CD4-positive, CD25-positive, alpha-beta regulatory T cell (primary cell): Measurements from ENCODE around the gene OPCML. TPM values are rescaled to one million over a fixed set of nuclear protein-coding genes. Genes with fewer than 3 reads are reported as not detected.

Experiments used
- ATAC-seq, 2 donors: fragments of 150-1000 bp; cut with Tn5 transposase; one replicate each; pipeline ENCODE4 v1.10.0; 2021; ENCODE audit warnings: low read depth in 2 of 2, moderate number of reproducible peaks in 2 of 2, moderate library complexity in 1 of 2
- DNase-seq, 3 donors: peaks; one replicate each; pipeline versions ENCODE4 v3.0.0 to v3.0.0-alpha.2; 2012 to 2022; ENCODE audit warnings: mixed read lengths in 1 of 3
- H3K27ac ChIP-seq: one replicate; pipeline ENCODE4 v1.7.0; 2013; ENCODE audit warnings: mild to moderate bottlenecking, low read length; ENCODE audit not compliant: insufficient read depth, poor library complexity, severe bottlenecking
- H3K27me3 ChIP-seq: one replicate; pipeline ENCODE4 v1.7.0; 2013; ENCODE audit warnings: low read length; ENCODE audit not compliant: control insufficient read depth, insufficient read depth
- H3K36me3 ChIP-seq: one replicate; pipeline ENCODE4 v1.7.0; 2013; ENCODE audit warnings: mild to moderate bottlenecking, low read length, moderate library complexity; ENCODE audit not compliant: control insufficient read depth, insufficient read depth
- H3K4me1 ChIP-seq: 2 replicates; pipeline ENCODE4 v1.7.0; 2013; ENCODE audit warnings: mild to moderate bottlenecking, low read length; ENCODE audit not compliant: insufficient read depth, control insufficient read depth, poor library complexity, severe bottlenecking
- H3K4me3 ChIP-seq: one replicate; pipeline ENCODE4 v1.7.0; 2013; ENCODE audit warnings: low read depth, mild to moderate bottlenecking, low read length, moderate library complexity
- H3K9me3 ChIP-seq, 2 experiments: 1 replicate in 1 of 2; 2 replicates in 1 of 2; pipeline ENCODE4 v1.7.0; 2013; ENCODE audit warnings: low read length in 2 of 2, mild to moderate bottlenecking in 1 of 2, moderate library complexity in 1 of 2; ENCODE audit not compliant: control insufficient read depth in 2 of 2
- H3K27ac Mint-ChIP-seq, 3 donors: one replicate each; pipeline ENCODE4 v1.8.0; 2020 to 2022; ENCODE audit warnings: mild to moderate bottlenecking in 3 of 3, mixed read lengths in 3 of 3, moderate library complexity in 2 of 3
- H3K27me3 Mint-ChIP-seq: one replicate; pipeline ENCODE4 v1.8.0; 2022; ENCODE audit warnings: mild to moderate bottlenecking, mixed read lengths
- H3K36me3 Mint-ChIP-seq: one replicate; pipeline ENCODE4 v1.8.0; 2020; ENCODE audit warnings: mixed read lengths
- H3K4me1 Mint-ChIP-seq, 4 donors: one replicate each; pipeline ENCODE4 v1.8.0; 2020 to 2022; ENCODE audit warnings: mixed read lengths in 4 of 4, mild to moderate bottlenecking in 1 of 4
- H3K4me3 Mint-ChIP-seq, 4 donors: one replicate each; pipeline ENCODE4 v1.8.0; 2020 to 2022; ENCODE audit warnings: mild to moderate bottlenecking in 4 of 4, mixed read lengths in 4 of 4, moderate library complexity in 3 of 4
- H3K9me3 Mint-ChIP-seq, 7 donors: one replicate each; pipeline ENCODE4 v1.8.0; 2020 to 2022; ENCODE audit warnings: mixed read lengths in 7 of 7, mild to moderate bottlenecking in 3 of 7, moderate library complexity in 2 of 7
- polyA plus RNA-seq, 4 donors: library from polyadenylated mRNA; unstranded; fragments of 300-500 nt; fragmentation: Illumina TruSeq; gene quantifications; one replicate each; pipeline ENCODE4 v1.2.3, GENCODE V29; 2021
- total RNA-seq: library from RNA; stranded (reverse); gene quantifications from one replicate; pipeline ENCODE4 v1.2.3, GENCODE V29; 2022

OPCML gene
- total and polyA plus RNA-seq, 5 donors from 2014 or later: not detected

- Histone ChIP-seq H3K4me1 (no peaks in the 10 kb centered on the region), H3K27ac (no peak overlapping the region), H3K4me3 (no peak overlapping the region), H3K9me3 (no peaks in the 10 kb centered on the region), H3K36me3 (no peaks in the 10 kb centered on the region), H3K27me3 (no peaks in the 10 kb centered on the region)
- H3K36me3 Mint-ChIP-seq: no peaks in the 10 kb centered on the region
- DNase-seq (no peak), ATAC-seq (no peak)
- no peaks in the 10 kb centered on the region for H3K4me1 Mint-ChIP-seq
- peaks cover 0 to 7% (median 3%) of the 10 kb centered on the region in 7 donors for H3K9me3 Mint-ChIP-seq
- no peaks in the 10 kb centered on the region for H3K27me3 Mint-ChIP-seq
- H3K4me3 Mint-ChIP-seq: no peak overlapping the region
- no peak overlapping the region for H3K27ac Mint-ChIP-seq
Observed at GRCh38 chr11:132793831-132794230, 738.5 kb downstream of the OPCML start.

- Mint-ChIP-seq H3K4me1 (no peaks in the 10 kb centered on the region), H3K27ac (no peak overlapping the region), H3K36me3 (no peaks in the 10 kb centered on the region), H3K9me3 (peaks cover 0 to 6% (median 3%) of the 10 kb centered on the region in 7 donors), H3K4me3 (no peak overlapping the region), H3K27me3 (no peaks in the 10 kb centered on the region)
- no peaks in the 10 kb centered on the region for H3K27me3 ChIP-seq
- no peak overlapping the region for H3K4me3 ChIP-seq
- DNase-seq (no peak), ATAC-seq (no peak)
- H3K27ac ChIP-seq: no peak overlapping the region
- H3K9me3 ChIP-seq: no peaks in the 10 kb centered on the region
- H3K36me3 ChIP-seq: no peaks in the 10 kb centered on the region
- no peaks in the 10 kb centered on the region for H3K4me1 ChIP-seq
Observed at GRCh38 chr11:132792341-132793140, 739.8 kb downstream of the OPCML start.

- H3K36me3 ChIP-seq: no peaks in the 10 kb centered on the region
- H3K9me3 ChIP-seq: no peaks in the 10 kb centered on the region
- DNase-seq (no peak), ATAC-seq (no peak)
- Mint-ChIP-seq H3K4me3 (no peak overlapping the region), H3K27me3 (no peaks in the 10 kb centered on the region), H3K27ac (no peak overlapping the region), H3K36me3 (no peaks in the 10 kb centered on the region), H3K9me3 (peaks cover 0 to 6% (median 3%) of the 10 kb centered on the region in 7 donors), H3K4me1 (no peaks in the 10 kb centered on the region)
- H3K27me3 ChIP-seq: no peaks in the 10 kb centered on the region
- H3K27ac ChIP-seq: no peak overlapping the region
- no peaks in the 10 kb centered on the region for H3K4me1 ChIP-seq
- no peak overlapping the region for H3K4me3 ChIP-seq
Observed at GRCh38 chr11:132790971-132791370, 741.3 kb downstream of the OPCML start.

GRCh38 chr11:132790466-132790865, 741.8 kb downstream of the OPCML start:
- Histone ChIP-seq H3K27me3 (no peaks in the 10 kb centered on the region), H3K4me3 (no peak overlapping the region), H3K27ac (no peak overlapping the region), H3K9me3 (no peaks in the 10 kb centered on the region), H3K4me1 (no peaks in the 10 kb centered on the region), H3K36me3 (no peaks in the 10 kb centered on the region)
- H3K27ac Mint-ChIP-seq: no peak overlapping the region
- H3K4me3 Mint-ChIP-seq: no peak overlapping the region
- H3K4me1 Mint-ChIP-seq: no peaks in the 10 kb centered on the region
- no peaks in the 10 kb centered on the region for H3K36me3 Mint-ChIP-seq
- H3K27me3 Mint-ChIP-seq: no peaks in the 10 kb centered on the region
- ATAC-seq (no peak), DNase-seq (no peak)
- H3K9me3 Mint-ChIP-seq: peaks cover 0 to 5% (median 3%) of the 10 kb centered on the region in 7 donors

GRCh38 chr11:132788816-132789325, 743.4 kb downstream of the OPCML start:
- H3K27ac Mint-ChIP-seq: no peak overlapping the region
- Histone ChIP-seq H3K9me3 (no peaks in the 10 kb centered on the region), H3K36me3 (no peaks in the 10 kb centered on the region), H3K27ac (no peak overlapping the region), H3K27me3 (no peaks in the 10 kb centered on the region), H3K4me1 (no peaks in the 10 kb centered on the region), H3K4me3 (no peak overlapping the region)
- ATAC-seq (no peak), DNase-seq (no peak)
- H3K9me3 Mint-ChIP-seq: peaks cover 0 to 2% (median 0%) of the 10 kb centered on the region in 7 donors
- no peaks in the 10 kb centered on the region for H3K27me3 Mint-ChIP-seq
- H3K4me1 Mint-ChIP-seq: no peaks in the 10 kb centered on the region
- H3K4me3 Mint-ChIP-seq: no peak overlapping the region
- H3K36me3 Mint-ChIP-seq: no peaks in the 10 kb centered on the region

GRCh38 chr11:132785878-132786277, 746.4 kb downstream of the OPCML start:
- H3K36me3 Mint-ChIP-seq: no peaks in the 10 kb centered on the region
- no peaks in the 10 kb centered on the region for H3K27me3 ChIP-seq
- H3K4me1 ChIP-seq: no peaks in the 10 kb centered on the region
- ATAC-seq (no peak), DNase-seq (no peak)
- H3K36me3 ChIP-seq: no peaks in the 10 kb centered on the region
- H3K27me3 Mint-ChIP-seq: no peaks in the 10 kb centered on the region
- H3K4me3 ChIP-seq: no peak overlapping the region
- no peaks in the 10 kb centered on the region for H3K9me3 ChIP-seq
- H3K4me3 Mint-ChIP-seq: no peak overlapping the region
- H3K27ac ChIP-seq: no peak overlapping the region
- H3K4me1 Mint-ChIP-seq: no peaks in the 10 kb centered on the region
- peaks cover 0 to 2% (median 0%) of the 10 kb centered on the region in 7 donors for H3K9me3 Mint-ChIP-seq
- H3K27ac Mint-ChIP-seq: no peak overlapping the region

- no peaks in the 10 kb centered on the region for H3K27me3 Mint-ChIP-seq
- H3K4me3 Mint-ChIP-seq: no peak overlapping the region
- ATAC-seq: no peak
- no peak overlapping the region for H3K27ac Mint-ChIP-seq
- H3K4me1 ChIP-seq: no peaks in the 10 kb centered on the region
- H3K36me3 ChIP-seq: no peaks in the 10 kb centered on the region
- H3K36me3 Mint-ChIP-seq: no peaks in the 10 kb centered on the region
- H3K9me3 Mint-ChIP-seq: peaks cover 0 to 2% (median 0%) of the 10 kb centered on the region in 7 donors
- no peak overlapping the region for H3K27ac ChIP-seq
- no peaks in the 10 kb centered on the region for H3K27me3 ChIP-seq
- DNase-seq: no peak
- no peaks in the 10 kb centered on the region for H3K4me1 Mint-ChIP-seq
- H3K4me3 ChIP-seq: no peak overlapping the region
- no peaks in the 10 kb centered on the region for H3K9me3 ChIP-seq
Observed at GRCh38 chr11:132784441-132784840, 747.9 kb downstream of the OPCML start.

- no peaks in the 10 kb centered on the region for H3K4me1 Mint-ChIP-seq
- no peaks in the 10 kb centered on the region for H3K9me3 ChIP-seq
- H3K9me3 Mint-ChIP-seq: peaks cover 0 to 2% (median 0%) of the 10 kb centered on the region in 7 donors
- no peaks in the 10 kb centered on the region for H3K27me3 Mint-ChIP-seq
- H3K27me3 ChIP-seq: no peaks in the 10 kb centered on the region
- H3K36me3 ChIP-seq: no peaks in the 10 kb centered on the region
- DNase-seq: no peak
- no peak overlapping the region for H3K4me3 Mint-ChIP-seq
- ATAC-seq: no peak
- H3K4me3 ChIP-seq: no peak overlapping the region
- no peak overlapping the region for H3K27ac ChIP-seq
- H3K36me3 Mint-ChIP-seq: no peaks in the 10 kb centered on the region
- no peaks in the 10 kb centered on the region for H3K4me1 ChIP-seq
- no peak overlapping the region for H3K27ac Mint-ChIP-seq
Observed at GRCh38 chr11:132782102-132782501, 750.2 kb downstream of the OPCML start.
